ENCODE measurements around the gene DAPK3. TPM values are rescaled to one million over a fixed set of nuclear protein-coding genes. Genes with fewer than 3 reads are reported as not detected.
A peak's percentile ranks its signal among the peaks of the same experiment; 100 is the strongest.
"Not testable (repeated sequence)": the region's sequence is repeated elsewhere in the genome, so short reads cannot be mapped to it uniquely, and the experiment has no call there.

Gene DAPK3
- total RNA-seq, 2 donors from 2014 or later = 167 to 241 TPM

DNA sequence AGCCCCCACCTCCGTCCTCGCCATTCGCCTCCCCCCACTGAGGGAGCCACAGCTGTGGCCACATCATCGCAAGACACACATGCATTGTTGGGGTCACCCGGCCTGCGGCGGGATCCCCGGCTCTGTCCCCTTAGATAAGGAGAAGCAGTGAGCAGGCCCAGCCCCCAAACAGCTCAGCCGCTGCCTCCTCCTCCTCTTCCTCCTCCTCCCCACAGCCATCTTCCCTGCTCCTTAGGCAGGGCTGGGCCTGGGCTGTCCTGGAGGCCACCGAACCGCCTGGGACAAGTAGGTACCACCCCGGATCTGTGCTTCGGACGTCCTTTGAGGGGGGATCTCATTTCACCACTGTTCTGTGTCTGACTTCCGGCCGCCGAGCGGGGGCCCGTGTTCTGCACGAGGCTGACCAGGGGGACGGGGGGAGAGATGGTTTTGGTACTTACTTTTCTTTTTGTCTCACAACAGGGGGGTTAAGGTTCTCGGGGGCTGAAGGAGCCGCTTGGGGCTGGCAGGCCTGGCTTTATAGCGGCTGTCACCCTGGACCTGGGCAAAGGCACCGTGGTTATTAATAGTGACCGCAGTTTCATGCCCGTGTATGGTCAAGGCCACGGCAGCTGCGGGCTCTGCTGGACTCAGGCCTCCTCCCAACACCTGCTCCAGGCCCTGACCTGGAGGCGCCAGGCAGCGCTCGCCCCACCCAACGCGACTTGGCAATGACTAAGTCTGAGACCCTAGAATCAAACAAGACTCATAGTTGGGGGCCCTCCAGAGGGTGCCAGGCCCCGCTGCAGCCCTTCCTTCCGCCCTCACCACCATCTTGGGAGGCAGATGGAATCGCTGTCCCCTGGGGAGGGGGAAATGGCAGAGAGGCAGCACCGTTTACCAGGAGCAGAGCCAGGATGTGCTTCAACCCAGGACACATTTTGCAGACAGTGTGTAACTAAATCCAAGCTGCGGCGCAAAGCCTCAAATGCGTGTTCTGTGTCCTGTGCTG lies 19.7 kb downstream of the DAPK3 start:
- DNase-seq (ENCODE audit: low spot score) (no peak), ATAC-seq (ENCODE audit: insufficient number of reproducible peaks, low FRiP score, low read depth) (no peak)
- H3K4me3 ChIP-seq = peak overlapping the region; percentile 56
- peak overlapping the region; percentile 81 to 85 for H3K27ac ChIP-seq
- no peaks in the 10 kb centered on the region for H3K9me3 ChIP-seq
- H3K4me1 ChIP-seq (ENCODE audit: control insufficient read depth in 1 of 2, low read depth in 2 of 2) = peaks cover 19 to 38% of the 10 kb centered on the region in 2 donors
- no peak for TF ChIP-seq CTCF (IDR thresholded peaks at IDR 0.05)
- H3K36me3 ChIP-seq = peaks cover 7% of the 10 kb centered on the region
- H3K27me3 ChIP-seq (replicated peaks; ENCODE audit: insufficient read depth) = no peaks in the 10 kb centered on the region

- Histone ChIP-seq H3K4me3 (peak overlapping the region; percentile 56), H3K36me3 (no peaks in the 10 kb centered on the region), H3K27me3 (replicated peaks; ENCODE audit: insufficient read depth) (no peaks in the 10 kb centered on the region), H3K27ac (peak overlapping the region; percentile 81 to 85), H3K4me1 (ENCODE audit: control insufficient read depth in 1 of 2, low read depth in 2 of 2) (peaks cover 19 to 45% of the 10 kb centered on the region in 2 donors), H3K9me3 (no peaks in the 10 kb centered on the region)
- DNase-seq (ENCODE audit: low spot score) = no peak
- TF ChIP-seq CTCF (IDR thresholded peaks at IDR 0.05) = no peak
- no peak for ATAC-seq (ENCODE audit: insufficient number of reproducible peaks, low FRiP score, low read depth)
Observed at GRCh38 chr19:3949997-3950859, 20.7 kb downstream of the DAPK3 start.

GRCh38 chr19:3949294-3949693 lies 21.6 kb downstream of the DAPK3 start:
- no peak overlapping the region for H3K4me3 ChIP-seq
- H3K36me3 ChIP-seq = no peaks in the 10 kb centered on the region
- no peak for TF ChIP-seq CTCF (IDR thresholded peaks at IDR 0.05)
- no peak for ATAC-seq (ENCODE audit: insufficient number of reproducible peaks, low FRiP score, low read depth)
- no peaks in the 10 kb centered on the region for H3K27me3 ChIP-seq (replicated peaks; ENCODE audit: insufficient read depth)
- no peak for DNase-seq (ENCODE audit: low spot score)
- H3K9me3 ChIP-seq = no peaks in the 10 kb centered on the region
- H3K27ac ChIP-seq = no peak overlapping the region
- peaks cover 19 to 45% of the 10 kb centered on the region in 2 donors for H3K4me1 ChIP-seq (ENCODE audit: control insufficient read depth in 1 of 2, low read depth in 2 of 2)

DNA sequence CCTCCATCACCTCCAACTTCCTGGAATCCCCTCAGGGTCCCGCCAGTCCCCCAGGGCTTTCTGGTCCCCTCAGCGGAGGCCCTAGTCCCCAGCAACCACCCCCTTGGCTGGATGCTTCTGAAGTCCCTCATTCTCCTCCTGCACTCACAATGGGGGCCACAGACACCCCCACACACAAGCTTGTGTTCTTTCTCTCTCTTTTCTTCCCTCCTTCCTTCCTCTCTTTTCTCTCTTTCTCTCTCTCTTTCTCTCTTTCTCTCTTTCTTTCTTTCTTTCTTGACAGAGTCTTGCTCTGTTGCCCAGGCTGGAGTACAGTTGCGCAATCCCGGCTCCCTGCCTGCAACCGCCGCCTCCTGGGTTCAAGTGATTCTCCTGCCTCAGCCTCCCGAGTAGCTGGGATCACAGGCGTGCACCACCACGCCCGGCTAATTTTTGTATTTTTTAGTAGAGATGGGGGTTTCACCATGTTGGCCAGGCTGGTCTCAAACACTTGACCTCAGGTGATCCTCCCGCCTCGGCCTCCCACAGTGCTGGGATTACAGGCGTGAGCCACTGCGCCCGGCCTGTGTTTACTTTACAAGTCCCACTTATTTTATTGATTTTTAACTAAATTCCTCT lies 23.5 kb downstream of the DAPK3 start:
- H3K36me3 ChIP-seq; H3K9me3 ChIP-seq; H3K27ac ChIP-seq; H3K4me3 ChIP-seq; H3K27me3 ChIP-seq (replicated peaks; ENCODE audit: insufficient read depth); ATAC-seq (ENCODE audit: insufficient number of reproducible peaks, low FRiP score, low read depth); DNase-seq (ENCODE audit: low spot score): not testable (repeated sequence)
- H3K4me1 ChIP-seq (ENCODE audit: control insufficient read depth in 1 of 2, low read depth in 2 of 2) = peaks cover 19 to 33% of the 10 kb centered on the region in 2 donors

DNA sequence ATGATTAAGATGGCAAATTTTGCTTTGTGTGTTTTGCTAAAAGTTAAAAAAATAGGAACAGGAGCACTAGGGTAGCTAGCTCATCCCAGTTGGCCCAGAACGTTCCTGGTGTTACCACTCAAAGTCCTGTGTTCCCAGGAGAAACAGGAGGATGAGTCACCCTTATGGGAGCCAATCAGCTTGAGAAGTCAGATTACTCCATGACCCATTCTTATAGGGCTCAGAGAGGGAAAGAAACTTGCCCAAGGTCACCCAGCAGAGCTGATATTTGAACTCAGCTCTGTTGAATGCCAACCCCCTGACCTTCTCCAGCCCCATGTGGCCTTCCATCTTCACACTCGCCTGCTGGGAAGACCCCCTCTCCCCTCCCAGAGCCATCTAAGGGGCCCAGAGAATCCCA lies 25.1 kb downstream of the DAPK3 start:
- H3K4me1 ChIP-seq (ENCODE audit: control insufficient read depth in 1 of 2, low read depth in 2 of 2) = peaks cover 7 to 19% of the 10 kb centered on the region in 2 donors
- DNase-seq (ENCODE audit: low spot score) (no peak), ATAC-seq (ENCODE audit: insufficient number of reproducible peaks, low FRiP score, low read depth) (no peak)
- no peaks in the 10 kb centered on the region for H3K27me3 ChIP-seq (replicated peaks; ENCODE audit: insufficient read depth)
- no peak overlapping the region for H3K4me3 ChIP-seq
- H3K9me3 ChIP-seq = no peaks in the 10 kb centered on the region
- no peak overlapping the region for H3K27ac ChIP-seq
- H3K36me3 ChIP-seq = no peaks in the 10 kb centered on the region
- no peak for TF ChIP-seq CTCF (IDR thresholded peaks at IDR 0.05)

Data from thoracic aorta (tissue), 2 donors.